Iris pigment epithelial cell (primary cell): Measurements from ENCODE around the gene KISS1.

Source experiments
- DNase-seq: peaks from one replicate; pipeline ENCODE4 v3.0.0-alpha.2; 2011; ENCODE audit warnings: low read depth

Gene KISS1

GRCh38 chr1:204191456-204191855, 4.8 kb downstream of the KISS1 start:
- DNase-seq = no peak

DNA sequence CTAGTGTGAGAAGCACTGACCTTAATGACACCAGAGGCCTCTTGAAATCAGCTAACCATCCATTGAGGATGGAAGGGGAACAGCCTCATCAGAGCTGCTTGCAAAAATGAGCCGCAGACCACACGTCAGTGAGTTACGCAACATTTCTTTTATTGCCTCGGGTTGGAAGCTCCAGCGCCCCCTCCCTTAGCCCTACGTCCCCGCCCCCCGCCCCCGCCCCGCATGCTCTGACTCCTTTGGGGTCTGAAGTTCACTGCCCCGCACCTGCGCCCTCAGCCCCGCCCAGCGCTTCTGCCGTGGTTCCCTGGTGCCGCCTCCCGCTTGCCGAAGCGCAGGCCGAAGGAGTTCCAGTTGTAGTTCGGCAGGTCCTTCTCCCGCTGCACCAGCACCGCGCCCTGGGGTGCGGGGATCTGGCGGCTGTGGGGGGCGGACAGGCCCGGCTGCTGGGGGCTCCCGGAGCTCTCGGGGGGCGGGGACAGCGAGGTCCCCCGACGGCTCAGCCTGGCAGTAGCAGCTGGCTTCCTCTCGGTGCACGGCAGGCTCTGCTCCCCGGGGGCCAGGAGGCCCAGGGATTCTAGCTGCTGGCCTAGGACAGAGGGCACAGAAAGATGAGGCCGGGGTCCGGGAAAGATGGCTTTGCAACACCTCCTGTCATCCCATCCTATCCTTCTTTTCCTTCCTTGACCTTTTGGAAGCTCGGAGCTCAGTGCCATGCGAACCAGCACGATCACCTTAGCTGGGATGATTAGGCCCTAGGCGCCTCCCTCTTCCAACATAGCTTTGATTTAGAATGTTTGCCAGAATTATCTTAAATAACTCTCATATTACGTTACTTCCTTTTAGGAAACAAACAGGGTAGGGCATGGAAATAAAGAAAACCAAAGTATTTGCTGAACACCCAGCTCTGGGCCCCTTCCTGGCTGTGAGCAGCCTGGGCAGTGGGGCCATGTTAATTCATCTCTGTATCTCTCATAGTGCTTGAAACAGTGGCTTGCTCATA, 5.8 kb downstream of the KISS1 start:
- DNase-seq = peak; percentile 78

DNA sequence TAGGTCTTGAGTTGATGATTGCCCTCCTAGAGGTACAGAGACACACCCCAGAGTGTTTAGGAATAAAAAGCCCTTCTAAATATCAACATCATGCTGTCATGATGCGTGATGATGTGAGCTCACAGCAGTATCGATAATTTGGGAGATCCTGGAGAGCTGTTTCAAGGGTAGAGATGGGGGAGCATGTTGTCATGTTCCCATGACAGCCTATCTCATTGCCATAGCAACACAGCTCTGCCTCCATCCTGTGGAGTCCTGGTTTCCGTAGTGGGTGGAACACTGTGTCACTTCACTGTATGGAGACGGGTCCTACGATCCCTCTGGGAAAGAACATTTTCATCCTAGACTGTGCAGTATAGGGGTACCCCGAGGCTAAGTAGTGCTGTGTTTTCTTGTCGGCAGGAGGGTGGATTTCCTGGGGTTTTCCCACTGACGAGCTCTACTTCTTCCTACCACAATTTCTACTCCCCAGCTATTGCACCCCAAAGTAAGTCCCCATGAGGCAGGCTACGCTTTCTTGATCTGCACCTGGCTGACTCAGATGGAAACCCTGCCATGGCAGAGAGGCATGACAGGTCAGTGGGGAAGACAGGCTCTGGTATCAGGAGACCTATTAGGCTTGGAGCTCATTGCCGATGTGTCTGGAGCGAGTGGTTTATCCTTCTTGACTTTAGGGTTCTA, 7.2 kb downstream of the KISS1 start:
- DNase-seq = no peak

- no peak for DNase-seq
These were observed 9.7 kb downstream of the KISS1 start for GRCh38 chr1:204186597-204186996.

DNA sequence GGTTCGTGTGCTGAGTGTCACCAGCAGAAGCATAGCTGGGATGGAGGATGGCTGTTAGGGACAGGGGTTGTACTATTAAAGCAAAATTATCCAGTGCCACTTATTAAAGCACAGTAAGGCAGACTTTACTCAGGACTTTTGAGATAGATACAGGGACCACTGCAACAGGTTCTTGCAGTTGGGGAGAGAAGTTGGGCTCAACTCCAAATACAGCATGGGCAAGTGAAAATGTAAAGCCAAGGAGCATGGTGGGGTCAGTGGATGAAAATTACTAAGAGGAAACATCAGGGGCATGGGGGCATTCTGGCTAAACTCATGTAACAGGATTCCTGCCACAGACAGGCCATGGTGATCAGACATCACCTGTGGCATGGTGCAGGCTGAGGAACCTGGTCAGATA, 15.2 kb downstream of the KISS1 start:
- DNase-seq = no peak

DNA sequence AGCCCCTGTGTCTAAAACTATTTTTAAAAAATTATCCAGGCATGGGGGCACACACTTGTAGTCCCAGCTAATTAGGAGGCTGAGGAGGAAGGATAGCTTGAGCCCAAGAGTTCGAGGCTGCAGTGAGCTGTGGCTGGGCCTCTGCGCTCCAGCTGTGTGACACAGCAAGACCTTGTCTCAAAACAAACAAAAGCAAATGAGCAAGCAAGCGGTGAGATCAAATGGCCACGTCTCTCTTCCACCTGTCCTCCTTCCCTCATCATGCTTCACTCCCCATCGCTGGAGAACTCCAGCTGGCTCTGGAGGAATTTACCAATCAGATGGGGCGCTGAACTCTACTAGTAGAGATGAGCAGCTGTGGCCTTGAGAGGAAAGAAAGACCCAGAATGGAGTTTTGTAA, 16.2 kb downstream of the KISS1 start:
- no peak for DNase-seq

- no peak for DNase-seq
These were observed 17.6 kb downstream of the KISS1 start for GRCh38 chr1:204178487-204179281.

DNA sequence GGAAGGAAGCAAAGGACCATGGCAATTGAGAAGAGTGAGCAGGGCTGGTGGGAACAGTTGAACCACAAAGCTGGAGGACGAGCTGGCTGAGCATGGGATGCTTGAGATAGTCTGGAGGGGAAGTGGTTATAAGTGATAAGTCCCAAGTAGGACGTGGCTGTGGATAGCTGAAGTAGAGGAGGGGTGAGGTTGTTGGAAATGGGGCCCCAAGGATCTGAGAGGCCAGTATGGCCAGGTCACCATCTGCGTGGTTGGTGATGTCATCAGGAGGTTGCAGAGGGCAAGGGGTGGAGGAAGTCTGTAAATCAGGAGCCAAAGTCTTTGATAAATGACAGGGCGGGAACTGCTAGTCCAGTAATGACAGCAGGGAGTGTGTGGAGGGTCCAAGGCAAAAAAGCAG, 19.2 kb downstream of the KISS1 start:
- DNase-seq = no peak

- no peak for DNase-seq
These were observed 20.2 kb downstream of the KISS1 start for GRCh38 chr1:204176049-204176448.

- DNase-seq = no peak
These were observed 21.3 kb downstream of the KISS1 start for GRCh38 chr1:204174958-204175357.

GRCh38 chr1:204172404-204173029, 23.8 kb downstream of the KISS1 start:
- DNase-seq = no peak

GRCh38 chr1:204171751-204172178, 24.5 kb downstream of the KISS1 start:
- DNase-seq = peak; percentile 78

DNA sequence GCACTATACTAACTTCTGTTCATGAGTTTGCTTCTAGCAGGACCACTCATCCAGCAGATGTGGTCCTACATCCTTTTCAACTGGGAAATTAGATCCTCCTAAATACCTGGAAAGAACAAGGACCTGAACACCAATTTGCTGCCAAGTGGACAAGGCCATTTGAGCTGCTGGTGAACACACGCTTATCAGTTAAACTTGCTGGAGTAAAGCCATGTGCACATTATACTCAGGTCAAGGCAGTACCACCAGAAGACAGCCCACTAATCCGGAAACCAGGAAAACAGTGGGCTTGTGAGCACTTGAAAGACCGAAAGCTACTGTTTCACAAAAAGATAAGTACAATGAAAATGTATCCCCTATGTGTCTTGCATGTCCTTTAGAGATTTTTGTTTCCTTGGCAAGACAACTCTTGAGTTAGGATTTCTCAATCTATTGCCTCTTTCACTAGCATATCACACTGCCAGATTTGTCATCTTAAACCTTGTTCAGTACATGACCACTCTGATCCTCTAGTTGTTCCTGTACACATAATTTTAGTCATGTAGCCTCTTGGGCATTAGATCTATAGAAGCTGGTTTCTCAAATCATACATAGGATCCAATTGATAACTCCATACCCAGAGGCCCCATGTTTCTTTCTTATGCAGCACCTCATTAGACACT, 25.7 kb downstream of the KISS1 start:
- no peak for DNase-seq

DNA sequence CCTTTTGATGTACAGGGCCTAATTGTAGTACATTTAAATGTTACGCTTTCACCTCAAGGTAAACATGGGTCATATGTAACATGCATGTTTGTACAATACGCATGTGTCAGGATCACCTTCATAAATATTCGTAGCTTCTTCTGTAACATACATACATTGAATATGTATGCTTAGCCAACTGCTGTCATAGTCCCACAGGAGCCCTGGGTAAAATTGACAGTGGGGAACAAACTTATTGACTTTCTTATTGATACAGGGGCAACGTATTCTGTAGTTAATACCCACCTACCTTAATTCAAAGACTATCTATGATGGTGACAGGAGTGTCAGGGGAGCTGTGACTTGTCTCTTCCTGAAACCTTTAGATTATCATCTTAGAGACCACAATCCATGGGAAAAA, 26.4 kb downstream of the KISS1 start:
- no peak for DNase-seq

DNA sequence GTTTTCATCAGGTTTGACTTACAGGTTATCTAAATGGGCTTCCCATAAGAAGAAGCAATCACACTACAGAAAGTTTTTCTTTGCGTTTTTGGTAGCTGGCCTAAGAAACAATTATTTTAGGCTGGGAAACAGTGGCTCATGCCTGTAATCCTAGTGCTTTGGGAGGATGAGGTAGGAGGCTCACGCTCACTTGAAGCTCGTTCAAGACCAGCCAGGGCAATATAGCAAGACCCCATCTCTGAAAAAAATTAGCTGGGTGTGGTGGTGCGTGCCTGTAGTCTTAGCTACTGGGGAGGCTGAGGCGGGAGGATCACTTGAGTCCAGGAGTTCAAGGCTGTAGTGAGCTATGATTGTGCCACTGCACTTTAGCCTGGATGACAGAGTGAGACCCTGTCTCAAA, 28.6 kb downstream of the KISS1 start:
- no peak for DNase-seq

- no peak for DNase-seq
These were observed 30.1 kb downstream of the KISS1 start, which contains the start of gene REN for GRCh38 chr1:204166219-204166618. REN (minus strand) TSS chr1:204166337; CDS start chr1:204166293, 44 bp downstream.

DNA sequence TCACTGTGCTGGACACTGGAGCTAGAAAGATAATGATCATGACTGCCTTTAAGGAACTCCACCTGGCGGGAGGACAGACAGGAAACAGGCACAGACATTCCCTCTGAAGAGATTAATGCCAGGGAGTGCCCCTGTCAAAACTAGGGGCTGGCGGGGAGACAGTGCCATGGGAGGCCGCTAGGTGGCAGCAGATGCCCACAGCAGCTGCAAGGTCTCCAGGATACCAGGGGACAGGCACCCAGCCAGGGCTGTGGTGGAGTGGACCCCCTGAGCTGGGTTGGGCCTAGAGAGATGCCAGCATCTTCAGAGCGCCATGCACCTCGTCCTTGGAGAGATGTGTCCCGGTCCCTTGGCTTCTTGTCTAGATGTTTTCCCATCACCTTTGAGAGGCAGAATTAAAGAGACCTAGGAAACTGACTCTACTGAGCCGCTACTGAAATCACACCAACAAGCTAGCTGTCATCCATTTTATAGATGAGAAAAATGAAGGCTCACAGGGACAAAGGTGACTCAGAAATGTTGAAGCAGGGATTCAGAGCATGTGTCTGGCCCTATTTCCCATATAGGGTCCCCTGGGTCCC, 33.7 kb downstream of the KISS1 start:
- peak; percentile 45 for DNase-seq

GRCh38 chr1:204161609-204162493, 34.4 kb downstream of the KISS1 start:
- DNase-seq = no peak

DNA sequence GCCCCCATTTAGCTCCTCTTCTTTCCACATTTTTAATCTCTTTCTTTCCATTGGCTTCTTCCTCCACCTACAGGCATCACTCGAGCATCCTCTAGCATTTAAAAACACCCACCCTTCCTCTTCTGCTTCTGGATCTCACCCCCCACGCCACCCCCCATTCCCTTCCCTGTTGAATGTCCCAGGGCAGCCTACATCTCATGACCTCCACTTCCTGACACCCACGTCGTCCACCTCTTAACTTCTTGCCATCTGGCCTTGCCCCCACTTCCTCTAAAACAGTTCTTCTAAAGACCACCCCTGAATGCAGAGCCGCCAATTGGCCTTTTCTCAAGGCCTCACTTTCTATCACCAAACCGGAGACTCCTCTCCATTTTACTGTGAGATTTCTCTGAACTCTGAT, 38.3 kb downstream of the KISS1 start:
- no peak for DNase-seq

DNA sequence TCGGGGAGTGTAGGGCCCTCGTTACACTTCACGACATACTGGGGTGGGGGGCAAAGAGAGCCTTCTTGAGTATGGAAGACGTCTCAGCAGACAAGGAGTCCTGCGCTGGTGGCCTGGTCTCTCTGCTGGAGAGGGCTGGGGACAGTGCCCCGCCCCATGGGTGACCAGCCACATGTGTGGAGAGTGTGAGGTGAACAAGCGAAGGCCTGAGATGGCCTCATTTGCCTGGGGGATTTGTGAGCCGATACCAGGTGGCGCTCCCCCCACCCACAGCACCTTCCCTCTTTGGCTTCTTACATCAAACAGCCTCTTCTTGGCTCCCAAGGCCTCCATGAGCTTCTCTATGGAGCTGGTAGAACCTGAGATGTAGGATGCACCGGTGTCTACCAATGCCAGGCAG, 40.4 kb downstream of the KISS1 start:
- no peak for DNase-seq
